A549 (cell line): Measurements from ENCODE around the gene PCSK5. TPM values are rescaled to one million over a fixed set of nuclear protein-coding genes. Genes with fewer than 3 reads are reported as not detected.

Experiments
- ATAC-seq, 2 experiments: fragments of 200-7000 bp in 1 of 2; fragments of >200 bp in 1 of 2; cut with Nextera tagmentation in 1 of 2; cut with Tn5 transposase in 1 of 2; 3 replicates each; pipeline versions ENCODE4 v1.8.0 to v1.9.1; 2018 to 2020; ENCODE audit warnings: mild to moderate bottlenecking in 1 of 2, moderate library complexity in 1 of 2
- CTCF ChIA-PET: fragments of 300-600 bp; sonication (Branson Sonifier 250); formaldehyde crosslinking; extraction: SDS; loops from one replicate; lab custom pipeline; 2021; ENCODE audit warnings: antibody characterized with exemption, inconsistent platforms; lab: Yijun Ruan, JAX
- POLR2A ChIA-PET: fragments of 350-600 bp; formaldehyde crosslinking; extraction: SDS; loops from one replicate; lab custom pipeline; 2021; ENCODE audit warnings: antibody characterized with exemption, inconsistent platforms; lab: Yijun Ruan, JAX
- DNase-seq, 2 experiments: peaks; one replicate each; pipeline versions ENCODE4 v3.0.0 to v3.0.0-alpha.2; 2011 to 2016; ENCODE audit warnings: low read depth in 1 of 2, low spot score in 1 of 2
- FAIRE-seq: peaks from 2 replicates; lab custom pipeline; 2011; peaks lifted over from hg19 to GRCh38; lab: Jason Lieb, UNC
- H3K27ac ChIP-seq, 2 experiments: fragments of >200 bp; sonication (Bioruptor Twin); formaldehyde crosslinking; 3 replicates each; pipeline ENCODE4 v1.5.1; 2016 to 2017
- H3K4me1 ChIP-seq: fragments of >200 bp; sonication (Bioruptor Twin); formaldehyde crosslinking; 3 replicates; pipeline ENCODE4 v1.6.1; 2016
- H3K4me2 ChIP-seq: fragments of >200 bp; sonication (Bioruptor Twin); formaldehyde crosslinking; 3 replicates; pipeline ENCODE4 v1.6.1; 2016
- H3K4me3 ChIP-seq: fragments of >200 bp; sonication (Bioruptor Twin); formaldehyde crosslinking; 3 replicates; pipeline ENCODE4 v1.5.1; 2016
- H3K9me3 ChIP-seq: fragments of >200 bp; sonication (Bioruptor Twin); formaldehyde crosslinking; 3 replicates; pipeline ENCODE4 v1.6.1; 2016
- EHF ChIP-seq: fragments of 250-450 bp; sonication (Bioruptor Pico); IDR thresholded peaks from 2 replicates; pipeline ENCODE4 v1.5.0; 2020; ENCODE audit warnings: mild to moderate bottlenecking
- EP300 ChIP-seq, 2 experiments: fragments of >200 bp; sonication (Bioruptor Twin); formaldehyde crosslinking; IDR thresholded peaks; 2 replicates in 1 of 2; 3 replicates in 1 of 2; pipeline ENCODE4 v1.6.1; 2016 to 2017
- FOSB ChIP-seq: fragments of 250-450 bp; sonication (Bioruptor Pico); IDR thresholded peaks from 2 replicates; pipeline ENCODE4 v1.5.0; 2020; ENCODE audit warnings: mild to moderate bottlenecking, moderate library complexity
- HDAC2 ChIP-seq: fragments of 200-600 bp; sonication (generic); IDR thresholded peaks from 2 replicates; pipeline ENCODE4 v1.6.1; 2016
- HOXB5 ChIP-seq: fragments of 250-450 bp; sonication (Bioruptor Pico); IDR thresholded peaks from 2 replicates; pipeline ENCODE4 v1.5.0; 2020; ENCODE audit warnings: mild to moderate bottlenecking, moderate library complexity
- KDM1A ChIP-seq: fragments of 200-600 bp; sonication (generic); IDR thresholded peaks from 2 replicates; pipeline ENCODE4 v1.6.1; 2016; ENCODE audit warnings: low read depth, mild to moderate bottlenecking
- MAFK ChIP-seq: fragments of 450-650 bp; IDR thresholded peaks from 2 replicates; pipeline ENCODE4 v1.6.1; 2014; ENCODE audit not compliant: partially characterized antibody
- NFE2L2 ChIP-seq: fragments of 150-350 bp; conservative IDR thresholded peaks from 2 replicates; pipeline ENCODE4 v1.6.1; 2014; ENCODE audit warnings: low read length
- NPAS2 ChIP-seq: fragments of 250-450 bp; sonication (Bioruptor Pico); IDR thresholded peaks from 2 replicates; pipeline ENCODE4 v1.8.0; 2022; ENCODE audit warnings: mild to moderate bottlenecking, moderate library complexity, borderline replicate concordance
- PHF8 ChIP-seq: fragments of 200-600 bp; sonication (generic); IDR thresholded peaks from 2 replicates; pipeline ENCODE4 v1.6.1; 2016; ENCODE audit warnings: low read depth, mild to moderate bottlenecking, antibody characterized with exemption, moderate library complexity, borderline replicate concordance
- RARB ChIP-seq: fragments of 250-450 bp; sonication (Bioruptor Pico); IDR thresholded peaks from 2 replicates; pipeline ENCODE4 v1.8.0; 2021; ENCODE audit warnings: mild to moderate bottlenecking, moderate library complexity
- RCOR1 ChIP-seq: fragments of 150-350 bp; IDR thresholded peaks from 2 replicates; pipeline ENCODE4 v1.6.1; 2014; ENCODE audit warnings: antibody characterized with exemption, low read length, low read depth
- ZNF302 ChIP-seq: fragments of 250-450 bp; sonication (Bioruptor Pico); IDR thresholded peaks from 2 replicates; pipeline ENCODE4 v1.9.0; 2021; ENCODE audit warnings: inconsistent platforms, mild to moderate bottlenecking, moderate library complexity
- WGBS: methylation state at CpG from one replicate; pipeline ENCODE4 v1.1.6; 2017; ENCODE audit errors: missing lambda C conversion rate; 5-methylcytosine and 5-hydroxymethylcytosine counted together
- polyA plus RNA-seq, 4 experiments: library from polyadenylated mRNA; depleted of rRNA in 3 of 4; stranded (reverse); fragments of >200 nt; fragmentation: RNase III in 1 of 4; extraction: RNeasy Plus Mini Kit Qiagen cat#74134 plus additional on column Dnase treatment in 1 of 4; gene quantifications; 2 replicates in 3 of 4; 3 replicates in 1 of 4; pipeline ENCODE4 v1.2.3, GENCODE V29; 2011 to 2017
- TF ChIP-seq, protein P1 (sequence below): fragments of 250-450 bp; sonication (Bioruptor Pico); IDR thresholded peaks from 2 replicates; pipeline ENCODE4 v1.5.0; 2020; ENCODE audit warnings: low read depth, mild to moderate bottlenecking, moderate library complexity
- TF ChIP-seq, protein P2 (sequence below): IDR thresholded peaks from 2 replicates; pipeline ENCODE4 v1.6.1; 2012
- TF ChIP-seq, protein P3 (sequence below): fragments of 450-650 bp; IDR thresholded peaks from 2 replicates; pipeline ENCODE4 v1.6.1; 2014; ENCODE audit warnings: antibody characterized with exemption
- TF ChIP-seq, protein P4 (sequence below): fragments of >200 bp; sonication (Bioruptor Twin); formaldehyde crosslinking; IDR thresholded peaks from 3 replicates; pipeline ENCODE4 v1.5.1; 2016
- TF ChIP-seq, protein P5 (sequence below): fragments of 150-350 bp; IDR thresholded peaks from 2 replicates; pipeline ENCODE4 v1.6.1; 2014; ENCODE audit warnings: low read depth, mild to moderate bottlenecking, low read length
- TF ChIP-seq, protein P6 (sequence below): fragments of 200-600 bp; sonication (generic); IDR thresholded peaks from 2 replicates; pipeline ENCODE4 v1.6.1; 2016; ENCODE audit warnings: antibody characterized with exemption, mild to moderate bottlenecking, moderate library complexity

PCSK5 gene
- polyA plus RNA-seq, 2 of the 4 experiments (the other 2 are of a cell fraction) = 1.3 to 6.7 TPM

DNA sequence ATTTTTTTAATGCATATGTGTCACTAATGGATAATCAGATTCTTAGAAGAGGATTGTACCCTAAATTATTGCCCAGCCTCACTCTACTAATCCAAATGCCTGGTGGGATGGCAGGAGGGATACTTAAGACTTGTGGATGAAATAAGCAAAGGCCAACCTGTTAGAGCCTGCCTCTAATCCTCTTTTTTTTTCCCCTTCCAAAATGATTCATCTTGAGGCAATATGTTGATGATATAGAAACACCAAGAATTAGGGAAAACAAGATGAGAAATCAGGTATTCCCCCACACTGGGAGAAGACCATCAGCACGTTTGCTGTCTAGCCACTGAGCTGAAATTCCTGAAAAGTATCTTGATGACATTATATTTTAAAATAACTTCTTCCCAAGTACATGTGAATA is 451.7 kb downstream of the PCSK5 start:
- POLR2A ChIA-PET = no interaction called here
- no peak for DNase-seq
- Histone ChIP-seq H3K27ac (no peak overlapping the region), H3K9me3 (0 out of 3 replicates have a peak, but pooled peaks cover 5% of the 10 kb centered on the region), H3K4me2 (no peak overlapping the region)
- TF ChIP-seq, protein P1, sequence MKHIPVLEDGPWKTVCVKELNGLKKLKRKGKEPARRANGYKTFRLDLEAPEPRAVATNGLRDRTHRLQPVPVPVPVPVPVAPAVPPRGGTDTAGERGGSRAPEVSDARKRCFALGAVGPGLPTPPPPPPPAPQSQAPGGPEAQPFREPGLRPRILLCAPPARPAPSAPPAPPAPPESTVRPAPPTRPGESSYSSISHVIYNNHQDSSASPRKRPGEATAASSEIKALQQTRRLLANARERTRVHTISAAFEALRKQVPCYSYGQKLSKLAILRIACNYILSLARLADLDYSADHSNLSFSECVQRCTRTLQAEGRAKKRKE = no peak
- TF ChIP-seq, protein P2, sequence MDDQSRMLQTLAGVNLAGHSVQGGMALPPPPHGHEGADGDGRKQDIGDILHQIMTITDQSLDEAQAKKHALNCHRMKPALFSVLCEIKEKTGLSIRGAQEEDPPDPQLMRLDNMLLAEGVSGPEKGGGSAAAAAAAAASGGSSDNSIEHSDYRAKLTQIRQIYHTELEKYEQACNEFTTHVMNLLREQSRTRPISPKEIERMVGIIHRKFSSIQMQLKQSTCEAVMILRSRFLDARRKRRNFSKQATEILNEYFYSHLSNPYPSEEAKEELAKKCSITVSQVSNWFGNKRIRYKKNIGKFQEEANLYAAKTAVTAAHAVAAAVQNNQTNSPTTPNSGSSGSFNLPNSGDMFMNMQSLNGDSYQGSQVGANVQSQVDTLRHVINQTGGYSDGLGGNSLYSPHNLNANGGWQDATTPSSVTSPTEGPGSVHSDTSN = no peak
- TF ChIP-seq KDM1A (no peak), EP300 (IDR thresholded peaks at IDR 0.05) (no peak), ZNF302 (CRISPR knock-in tag) (no peak), FOSB (no peak), PHF8 (no peak), RCOR1 (no peak), HDAC2 (no peak), RARB (CRISPR knock-in tag) (no peak), MAFK (no peak), HOXB5 (CRISPR knock-in tag) (no peak), NPAS2 (CRISPR knock-in tag) (no peak), NFE2L2 (no peak), EHF (CRISPR knock-in tag) (no peak)
- TF ChIP-seq, protein P3, sequence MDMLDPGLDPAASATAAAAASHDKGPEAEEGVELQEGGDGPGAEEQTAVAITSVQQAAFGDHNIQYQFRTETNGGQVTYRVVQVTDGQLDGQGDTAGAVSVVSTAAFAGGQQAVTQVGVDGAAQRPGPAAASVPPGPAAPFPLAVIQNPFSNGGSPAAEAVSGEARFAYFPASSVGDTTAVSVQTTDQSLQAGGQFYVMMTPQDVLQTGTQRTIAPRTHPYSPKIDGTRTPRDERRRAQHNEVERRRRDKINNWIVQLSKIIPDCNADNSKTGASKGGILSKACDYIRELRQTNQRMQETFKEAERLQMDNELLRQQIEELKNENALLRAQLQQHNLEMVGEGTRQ = no peak
- TF ChIP-seq, protein P4, sequence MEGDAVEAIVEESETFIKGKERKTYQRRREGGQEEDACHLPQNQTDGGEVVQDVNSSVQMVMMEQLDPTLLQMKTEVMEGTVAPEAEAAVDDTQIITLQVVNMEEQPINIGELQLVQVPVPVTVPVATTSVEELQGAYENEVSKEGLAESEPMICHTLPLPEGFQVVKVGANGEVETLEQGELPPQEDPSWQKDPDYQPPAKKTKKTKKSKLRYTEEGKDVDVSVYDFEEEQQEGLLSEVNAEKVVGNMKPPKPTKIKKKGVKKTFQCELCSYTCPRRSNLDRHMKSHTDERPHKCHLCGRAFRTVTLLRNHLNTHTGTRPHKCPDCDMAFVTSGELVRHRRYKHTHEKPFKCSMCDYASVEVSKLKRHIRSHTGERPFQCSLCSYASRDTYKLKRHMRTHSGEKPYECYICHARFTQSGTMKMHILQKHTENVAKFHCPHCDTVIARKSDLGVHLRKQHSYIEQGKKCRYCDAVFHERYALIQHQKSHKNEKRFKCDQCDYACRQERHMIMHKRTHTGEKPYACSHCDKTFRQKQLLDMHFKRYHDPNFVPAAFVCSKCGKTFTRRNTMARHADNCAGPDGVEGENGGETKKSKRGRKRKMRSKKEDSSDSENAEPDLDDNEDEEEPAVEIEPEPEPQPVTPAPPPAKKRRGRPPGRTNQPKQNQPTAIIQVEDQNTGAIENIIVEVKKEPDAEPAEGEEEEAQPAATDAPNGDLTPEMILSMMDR = no peak
- TF ChIP-seq, protein P5, sequence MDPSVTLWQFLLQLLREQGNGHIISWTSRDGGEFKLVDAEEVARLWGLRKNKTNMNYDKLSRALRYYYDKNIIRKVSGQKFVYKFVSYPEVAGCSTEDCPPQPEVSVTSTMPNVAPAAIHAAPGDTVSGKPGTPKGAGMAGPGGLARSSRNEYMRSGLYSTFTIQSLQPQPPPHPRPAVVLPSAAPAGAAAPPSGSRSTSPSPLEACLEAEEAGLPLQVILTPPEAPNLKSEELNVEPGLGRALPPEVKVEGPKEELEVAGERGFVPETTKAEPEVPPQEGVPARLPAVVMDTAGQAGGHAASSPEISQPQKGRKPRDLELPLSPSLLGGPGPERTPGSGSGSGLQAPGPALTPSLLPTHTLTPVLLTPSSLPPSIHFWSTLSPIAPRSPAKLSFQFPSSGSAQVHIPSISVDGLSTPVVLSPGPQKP = no peak
- TF ChIP-seq, protein P6, sequence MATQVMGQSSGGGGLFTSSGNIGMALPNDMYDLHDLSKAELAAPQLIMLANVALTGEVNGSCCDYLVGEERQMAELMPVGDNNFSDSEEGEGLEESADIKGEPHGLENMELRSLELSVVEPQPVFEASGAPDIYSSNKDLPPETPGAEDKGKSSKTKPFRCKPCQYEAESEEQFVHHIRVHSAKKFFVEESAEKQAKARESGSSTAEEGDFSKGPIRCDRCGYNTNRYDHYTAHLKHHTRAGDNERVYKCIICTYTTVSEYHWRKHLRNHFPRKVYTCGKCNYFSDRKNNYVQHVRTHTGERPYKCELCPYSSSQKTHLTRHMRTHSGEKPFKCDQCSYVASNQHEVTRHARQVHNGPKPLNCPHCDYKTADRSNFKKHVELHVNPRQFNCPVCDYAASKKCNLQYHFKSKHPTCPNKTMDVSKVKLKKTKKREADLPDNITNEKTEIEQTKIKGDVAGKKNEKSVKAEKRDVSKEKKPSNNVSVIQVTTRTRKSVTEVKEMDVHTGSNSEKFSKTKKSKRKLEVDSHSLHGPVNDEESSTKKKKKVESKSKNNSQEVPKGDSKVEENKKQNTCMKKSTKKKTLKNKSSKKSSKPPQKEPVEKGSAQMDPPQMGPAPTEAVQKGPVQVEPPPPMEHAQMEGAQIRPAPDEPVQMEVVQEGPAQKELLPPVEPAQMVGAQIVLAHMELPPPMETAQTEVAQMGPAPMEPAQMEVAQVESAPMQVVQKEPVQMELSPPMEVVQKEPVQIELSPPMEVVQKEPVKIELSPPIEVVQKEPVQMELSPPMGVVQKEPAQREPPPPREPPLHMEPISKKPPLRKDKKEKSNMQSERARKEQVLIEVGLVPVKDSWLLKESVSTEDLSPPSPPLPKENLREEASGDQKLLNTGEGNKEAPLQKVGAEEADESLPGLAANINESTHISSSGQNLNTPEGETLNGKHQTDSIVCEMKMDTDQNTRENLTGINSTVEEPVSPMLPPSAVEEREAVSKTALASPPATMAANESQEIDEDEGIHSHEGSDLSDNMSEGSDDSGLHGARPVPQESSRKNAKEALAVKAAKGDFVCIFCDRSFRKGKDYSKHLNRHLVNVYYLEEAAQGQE = no peak
- TF ChIP-seq, all 56 proteins: peak for 0
- CTCF ChIA-PET = interaction anchor here (1.9 kb wide), 1 partner anchor 12 kb away, joined by 4 read pairs; no protein-coding TSS in a partner anchor
- H3K4me1 ChIP-seq = no peaks in the 10 kb centered on the region
- ATAC-seq = no peak
- H3K4me3 ChIP-seq = no peak overlapping the region
- FAIRE-seq = no peak
- 49% methylated on average over 1 of the region's 1 CpG for WGBS
